ENCODE results near the gene SLC27A6.

Gene SLC27A6

DNA sequence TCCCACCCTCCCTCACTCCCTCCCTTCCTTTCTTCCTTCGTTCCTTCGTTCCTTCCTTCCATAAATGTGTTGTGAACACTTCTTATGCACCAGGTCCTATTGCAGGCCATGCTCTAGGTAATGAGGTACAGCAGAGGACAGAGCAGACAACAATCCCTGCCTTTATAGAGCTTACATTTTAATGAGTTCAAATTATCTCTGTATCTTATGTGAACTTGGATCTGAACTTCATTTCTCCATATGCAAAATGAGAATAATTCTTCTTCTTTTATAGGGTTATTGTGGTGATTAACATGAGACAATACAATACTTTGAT is 37.2 kb downstream of the SLC27A6 start:
- Histone ChIP-seq H3K27me3 (ENCODE audit: insufficient read depth, low read length, poor library complexity, severe bottlenecking) (no peaks in the 10 kb centered on the region), H3K9me3 (ENCODE audit: insufficient read depth, low read depth, low read length) (no peaks in the 10 kb centered on the region), H3K9ac (ENCODE audit: low read depth, low read length, poor library complexity, severe bottlenecking) (no peak overlapping the region), H3K79me2 (ENCODE audit: insufficient read depth, low read length) (no peaks in the 10 kb centered on the region), H3K4me1 (ENCODE audit: insufficient read depth, low read length, poor library complexity, severe bottlenecking) (no peaks in the 10 kb centered on the region), H2AFZ (ENCODE audit: low read length) (no peak overlapping the region), H3F3A (ENCODE audit: low read depth) (no peaks in the 10 kb centered on the region), H3K9me2 (replicated peaks; ENCODE audit: low read depth, low read length) (no peaks in the 10 kb centered on the region), H3K36me3 (ENCODE audit: insufficient read depth, low read length) (no peaks in the 10 kb centered on the region), H4K20me1 (ENCODE audit: insufficient read depth, low read length, poor library complexity, severe bottlenecking) (no peaks in the 10 kb centered on the region), H3K4me3 (ENCODE audit: low read length, poor library complexity, severe bottlenecking) (no peak overlapping the region), H3K4me2 (ENCODE audit: low read depth, low read length, poor library complexity, severe bottlenecking) (no peak overlapping the region)
- no peak for TF ChIP-seq EZH2phosphoT487 (IDR thresholded peaks at IDR 0.05; ENCODE audit: borderline replicate concordance)
- TF ChIP-seq, protein P1, sequence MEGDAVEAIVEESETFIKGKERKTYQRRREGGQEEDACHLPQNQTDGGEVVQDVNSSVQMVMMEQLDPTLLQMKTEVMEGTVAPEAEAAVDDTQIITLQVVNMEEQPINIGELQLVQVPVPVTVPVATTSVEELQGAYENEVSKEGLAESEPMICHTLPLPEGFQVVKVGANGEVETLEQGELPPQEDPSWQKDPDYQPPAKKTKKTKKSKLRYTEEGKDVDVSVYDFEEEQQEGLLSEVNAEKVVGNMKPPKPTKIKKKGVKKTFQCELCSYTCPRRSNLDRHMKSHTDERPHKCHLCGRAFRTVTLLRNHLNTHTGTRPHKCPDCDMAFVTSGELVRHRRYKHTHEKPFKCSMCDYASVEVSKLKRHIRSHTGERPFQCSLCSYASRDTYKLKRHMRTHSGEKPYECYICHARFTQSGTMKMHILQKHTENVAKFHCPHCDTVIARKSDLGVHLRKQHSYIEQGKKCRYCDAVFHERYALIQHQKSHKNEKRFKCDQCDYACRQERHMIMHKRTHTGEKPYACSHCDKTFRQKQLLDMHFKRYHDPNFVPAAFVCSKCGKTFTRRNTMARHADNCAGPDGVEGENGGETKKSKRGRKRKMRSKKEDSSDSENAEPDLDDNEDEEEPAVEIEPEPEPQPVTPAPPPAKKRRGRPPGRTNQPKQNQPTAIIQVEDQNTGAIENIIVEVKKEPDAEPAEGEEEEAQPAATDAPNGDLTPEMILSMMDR (conservative IDR thresholded peaks at IDR 0.05; ENCODE audit: low read length): no peak

DNA sequence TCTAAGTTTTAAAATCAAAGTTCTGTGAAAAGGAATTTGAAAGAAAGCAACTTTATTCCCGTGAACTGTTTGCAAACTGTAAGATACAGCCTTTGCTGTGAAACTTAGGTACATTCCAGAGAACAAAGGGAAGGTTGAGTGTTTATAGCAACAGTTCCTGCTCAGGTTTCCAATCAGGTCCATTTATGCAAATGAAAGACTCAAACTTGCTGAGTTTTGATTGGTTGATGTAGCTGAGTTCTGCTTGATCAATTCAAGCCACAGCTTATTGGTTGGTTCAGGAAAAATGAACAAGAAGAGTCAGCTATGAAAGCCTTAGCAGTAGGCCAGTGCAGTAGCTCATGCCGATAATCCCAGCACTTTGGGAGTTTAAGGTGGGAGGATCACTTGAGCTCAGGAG is 37.9 kb downstream of the SLC27A6 start:
- H3K4me3 ChIP-seq (ENCODE audit: low read length, poor library complexity, severe bottlenecking): no peak overlapping the region
- no peaks in the 10 kb centered on the region for H3K79me2 ChIP-seq (ENCODE audit: insufficient read depth, low read length)
- no peaks in the 10 kb centered on the region for H3K9me2 ChIP-seq (replicated peaks; ENCODE audit: low read depth, low read length)
- no peaks in the 10 kb centered on the region for H3K9me3 ChIP-seq (ENCODE audit: insufficient read depth, low read depth, low read length)
- H3K27me3 ChIP-seq (ENCODE audit: insufficient read depth, low read length, poor library complexity, severe bottlenecking): no peaks in the 10 kb centered on the region
- no peak overlapping the region for H3K9ac ChIP-seq (ENCODE audit: low read depth, low read length, poor library complexity, severe bottlenecking)
- no peak overlapping the region for H3K4me2 ChIP-seq (ENCODE audit: low read depth, low read length, poor library complexity, severe bottlenecking)
- H4K20me1 ChIP-seq (ENCODE audit: insufficient read depth, low read length, poor library complexity, severe bottlenecking): no peaks in the 10 kb centered on the region
- TF ChIP-seq, protein P1 (conservative IDR thresholded peaks at IDR 0.05; ENCODE audit: low read length): no peak
- no peak for TF ChIP-seq EZH2phosphoT487 (IDR thresholded peaks at IDR 0.05; ENCODE audit: borderline replicate concordance)
- H3K4me1 ChIP-seq (ENCODE audit: insufficient read depth, low read length, poor library complexity, severe bottlenecking): no peaks in the 10 kb centered on the region
- H3K36me3 ChIP-seq (ENCODE audit: insufficient read depth, low read length): no peaks in the 10 kb centered on the region
- no peak overlapping the region for H2AFZ ChIP-seq (ENCODE audit: low read length)
- H3F3A ChIP-seq (ENCODE audit: low read depth): no peaks in the 10 kb centered on the region

DNA sequence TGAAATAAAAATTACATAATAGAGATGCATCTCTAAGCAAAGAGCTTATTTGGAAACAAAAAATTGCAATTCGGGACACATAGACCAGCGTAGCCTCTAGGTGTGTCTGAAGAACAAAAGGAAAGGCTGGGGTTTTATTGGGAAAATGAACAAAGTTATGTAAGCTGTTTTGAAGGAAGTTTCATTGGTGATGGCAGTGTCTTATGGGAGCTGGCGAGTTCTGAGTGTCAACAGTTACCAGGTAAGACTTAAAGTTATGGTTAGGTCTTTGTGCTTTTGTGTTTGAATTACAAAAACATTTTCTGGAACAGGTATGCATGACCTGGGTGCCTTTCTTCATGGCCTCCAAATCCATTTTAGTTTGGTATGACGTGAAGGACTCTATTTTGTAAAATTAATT is 48.9 kb downstream of the SLC27A6 start:
- Histone ChIP-seq H3K4me2 (ENCODE audit: low read depth, low read length, poor library complexity, severe bottlenecking) (no peak overlapping the region), H3F3A (ENCODE audit: low read depth) (no peaks in the 10 kb centered on the region)

More for the DNA sequence above, 48.9 kb downstream of the SLC27A6 start:
- H2AFZ ChIP-seq (ENCODE audit: low read length): no peak overlapping the region
- no peaks in the 10 kb centered on the region for H3K27me3 ChIP-seq (ENCODE audit: insufficient read depth, low read length, poor library complexity, severe bottlenecking)
- H3K79me2 ChIP-seq (ENCODE audit: insufficient read depth, low read length): no peaks in the 10 kb centered on the region
- H3K9me3 ChIP-seq (ENCODE audit: insufficient read depth, low read depth, low read length): no peaks in the 10 kb centered on the region
- H3K9me2 ChIP-seq (replicated peaks; ENCODE audit: low read depth, low read length): no peaks in the 10 kb centered on the region
- H3K9ac ChIP-seq (ENCODE audit: low read depth, low read length, poor library complexity, severe bottlenecking): no peak overlapping the region
- H3K4me1 ChIP-seq (ENCODE audit: insufficient read depth, low read length, poor library complexity, severe bottlenecking): no peaks in the 10 kb centered on the region
- H4K20me1 ChIP-seq (ENCODE audit: insufficient read depth, low read length, poor library complexity, severe bottlenecking): no peaks in the 10 kb centered on the region
- H3K36me3 ChIP-seq (ENCODE audit: insufficient read depth, low read length): no peaks in the 10 kb centered on the region
- H3K4me3 ChIP-seq (ENCODE audit: low read length, poor library complexity, severe bottlenecking): no peak overlapping the region
- TF ChIP-seq, protein P1 (conservative IDR thresholded peaks at IDR 0.05; ENCODE audit: low read length): no peak
- TF ChIP-seq EZH2phosphoT487 (IDR thresholded peaks at IDR 0.05; ENCODE audit: borderline replicate concordance): no peak

Data from Loucy (cell line).